ENCODE measurements around the gene NAPSA.

GRCh38 chr19:50331221-50331993, 34.0 kb downstream of the NAPSA start:
- TF ChIP-seq CTCF (IDR thresholded peaks at IDR 0.05) (no peak), POLR2A (IDR thresholded peaks at IDR 0.05) (no peak)

Measured in right lobe of liver (tissue), 4 donors.